CMK (cell line): ENCODE data around the gene PAMR1.
"Not testable (repeated sequence)": the region's sequence is repeated elsewhere in the genome, so short reads cannot be mapped to it uniquely, and the experiment has no call there.

Experiments
- DNase-seq: peaks from one replicate; pipeline ENCODE4 v3.0.0-alpha.2; 2010; ENCODE audit warnings: low read depth

Gene PAMR1

GRCh38 chr11:35543481-35543880 lies 18.1 kb upstream of the PAMR1 start:
- no peak for DNase-seq

- DNase-seq = no peak
Measured at GRCh38 chr11:35541621-35542375, 16.4 kb upstream of the PAMR1 start.

- DNase-seq = no peak
Measured at GRCh38 chr11:35540526-35540925, 15.1 kb upstream of the PAMR1 start.

- no peak for DNase-seq
Measured at GRCh38 chr11:35539781-35540281, 14.4 kb upstream of the PAMR1 start.

- DNase-seq = no peak
Measured at GRCh38 chr11:35539256-35539655, 13.8 kb upstream of the PAMR1 start.

- no peak for DNase-seq
Measured at GRCh38 chr11:35536470-35536869, 11.1 kb upstream of the PAMR1 start.

- DNase-seq = no peak
Measured at GRCh38 chr11:35531246-35531645, 5.8 kb upstream of the PAMR1 start.

GRCh38 chr11:35529971-35530495 lies 4.6 kb upstream of the PAMR1 start:
- DNase-seq = no peak

GRCh38 chr11:35526370-35526792 lies 965 bp upstream of the PAMR1 start:
- no peak for DNase-seq

- DNase-seq = no peak
Measured at GRCh38 chr11:35524780-35525179, 636 bp downstream of the PAMR1 start.

- DNase-seq = no peak
Measured at GRCh38 chr11:35523861-35524260, 1.6 kb downstream of the PAMR1 start.

GRCh38 chr11:35523331-35523768 lies 2.1 kb downstream of the PAMR1 start:
- DNase-seq = no peak

GRCh38 chr11:35522091-35522490 lies 3.3 kb downstream of the PAMR1 start:
- DNase-seq = not testable (repeated sequence)

GRCh38 chr11:35520376-35520775 lies 5.0 kb downstream of the PAMR1 start:
- DNase-seq = no peak

GRCh38 chr11:35518766-35519165 lies 6.7 kb downstream of the PAMR1 start:
- no peak for DNase-seq

- DNase-seq = no peak
Measured at GRCh38 chr11:35517481-35517880, 7.9 kb downstream of the PAMR1 start.

- no peak for DNase-seq
Measured at GRCh38 chr11:35516403-35516802, 9.0 kb downstream of the PAMR1 start.

GRCh38 chr11:35515224-35515623 lies 10.2 kb downstream of the PAMR1 start:
- no peak for DNase-seq

GRCh38 chr11:35514481-35514880 lies 10.9 kb downstream of the PAMR1 start:
- no peak for DNase-seq

GRCh38 chr11:35511666-35512065 lies 13.8 kb downstream of the PAMR1 start:
- no peak for DNase-seq

GRCh38 chr11:35507688-35508087 lies 17.7 kb downstream of the PAMR1 start:
- no peak for DNase-seq

GRCh38 chr11:35501776-35502175 lies 23.6 kb downstream of the PAMR1 start:
- no peak for DNase-seq

GRCh38 chr11:35500744-35501143 lies 24.7 kb downstream of the PAMR1 start:
- no peak for DNase-seq

GRCh38 chr11:35496416-35496815 lies 29.0 kb downstream of the PAMR1 start:
- DNase-seq = no peak
